Ovary (tissue), 3 donors: ENCODE results near the gene COX10.

Experiments
- CTCF ChIP-seq, 3 donors: fragments of 450-650 bp in 2 of 3; fragments of 200-600 bp in 1 of 3; IDR thresholded peaks; one replicate each; pipeline versions ENCODE4 v1.5.1 to v1.8.0; 2016 to 2022; ENCODE audit warnings: antibody characterized with exemption in 3 of 3, mild to moderate bottlenecking in 1 of 3
- EP300 ChIP-seq: sonication (generic); formaldehyde crosslinking; IDR thresholded peaks from one replicate; pipeline ENCODE4 v1.6.1; 2017; ENCODE audit warnings: antibody characterized with exemption
- POLR2A ChIP-seq: fragments of 450-650 bp; IDR thresholded peaks from one replicate; pipeline ENCODE4 v1.6.1; 2017; ENCODE audit warnings: antibody characterized with exemption, mild to moderate bottlenecking, moderate library complexity
- donor health status: DM: no; HTN: no; CAD: no.

- TF ChIP-seq CTCF (IDR thresholded peaks at IDR 0.05) (no peak), POLR2A (no peak), EP300 (no peak)
These were observed 18.7 kb upstream of the COX10 start for GRCh38 chr17:14050616-14051015.
